Caki2 (cell line): ENCODE results near the gene DGKH. TPM values are rescaled to one million over a fixed set of nuclear protein-coding genes. Genes with fewer than 3 reads are reported as not detected.
"Not testable (repeated sequence)": the region's sequence is repeated elsewhere in the genome, so short reads cannot be mapped to it uniquely, and the experiment has no call there.

ENCODE experiments used
- DNase-seq: peaks from one replicate; pipeline ENCODE4 v3.0.0-alpha.2; 2015; ENCODE audit warnings: low read depth
- in situ Hi-C: cut with HindIII; loops from 2 replicates; pipeline ENCODE4 v1.10.0; 2016; ENCODE audit warnings: low sequenced_read_pairs, low pct_unique_long_range_greater_than_20kb, mixed read lengths
- total RNA-seq: library from RNA; depleted of rRNA; stranded (reverse); fragments of >200 nt; shearing (Covaris generic); gene quantifications from 2 replicates; pipeline ENCODE4 v1.2.3, GENCODE V29; 2014; ENCODE audit warnings: low replicate concordance

Gene DGKH
- total RNA-seq, 1 experiment from 2014 or later: 1.9 TPM

DNA sequence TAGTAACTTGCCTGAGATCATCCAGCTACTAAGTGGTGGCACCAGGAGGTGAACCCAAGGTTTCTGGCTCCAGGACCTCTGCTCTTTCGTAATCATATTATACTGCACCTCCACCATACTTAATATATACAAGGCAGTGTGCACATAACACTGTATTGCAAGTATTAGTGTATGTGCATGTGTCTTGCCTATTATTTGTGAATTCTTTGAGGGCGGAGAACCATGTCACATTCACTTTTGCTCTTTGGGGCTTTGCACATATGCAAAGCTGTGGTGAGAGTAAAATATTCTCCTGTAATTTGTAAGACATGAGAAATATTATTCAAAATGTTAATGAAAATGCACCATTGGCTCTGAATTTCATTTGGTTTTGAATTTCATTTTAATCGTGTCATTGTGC is 78.6 kb downstream of the DGKH start:
- DNase-seq: no peak
- in situ Hi-C loops: no loop called here

DNA sequence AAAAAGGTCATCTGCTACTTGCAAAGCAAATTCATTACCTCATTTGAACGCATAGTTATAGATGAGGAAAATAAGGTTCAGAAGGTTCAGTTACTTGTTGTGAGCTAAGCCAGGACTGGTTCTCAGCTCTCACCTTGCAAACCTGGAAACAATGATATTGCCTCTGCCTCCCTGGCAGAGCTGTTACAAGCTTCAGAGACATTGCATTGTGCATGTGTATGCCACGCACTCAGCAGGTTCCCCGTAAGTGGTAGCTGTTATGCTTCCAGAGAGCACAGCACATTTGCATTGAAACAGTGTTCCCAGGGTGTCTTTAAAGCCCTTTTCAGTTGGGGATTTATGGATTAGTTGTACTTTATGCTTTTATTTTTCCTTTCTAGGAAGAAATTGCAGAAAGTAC is 80.6 kb downstream of the DGKH start:
- in situ Hi-C loops: no loop called here
- no peak for DNase-seq

DNA sequence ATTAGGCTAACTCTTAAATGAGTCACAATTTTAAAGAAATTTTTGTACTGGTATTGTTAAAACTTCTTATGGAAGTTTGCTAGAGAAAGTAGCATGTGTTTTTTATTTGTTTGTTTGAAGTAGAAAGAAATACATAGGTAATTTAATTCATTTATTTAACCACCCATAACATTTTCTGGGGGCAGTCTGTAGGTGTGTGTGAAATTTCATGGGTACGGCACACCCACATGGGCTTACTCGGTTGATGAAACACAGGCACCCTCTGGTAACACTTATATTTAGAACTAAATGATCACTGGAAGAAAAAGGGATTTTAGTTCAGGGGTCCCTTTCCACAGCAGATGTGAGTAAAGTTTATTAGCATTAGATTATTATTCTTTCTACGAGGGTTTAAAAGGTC is 88.1 kb downstream of the DGKH start:
- no peak for DNase-seq
- in situ Hi-C loops: no loop called here

DNA sequence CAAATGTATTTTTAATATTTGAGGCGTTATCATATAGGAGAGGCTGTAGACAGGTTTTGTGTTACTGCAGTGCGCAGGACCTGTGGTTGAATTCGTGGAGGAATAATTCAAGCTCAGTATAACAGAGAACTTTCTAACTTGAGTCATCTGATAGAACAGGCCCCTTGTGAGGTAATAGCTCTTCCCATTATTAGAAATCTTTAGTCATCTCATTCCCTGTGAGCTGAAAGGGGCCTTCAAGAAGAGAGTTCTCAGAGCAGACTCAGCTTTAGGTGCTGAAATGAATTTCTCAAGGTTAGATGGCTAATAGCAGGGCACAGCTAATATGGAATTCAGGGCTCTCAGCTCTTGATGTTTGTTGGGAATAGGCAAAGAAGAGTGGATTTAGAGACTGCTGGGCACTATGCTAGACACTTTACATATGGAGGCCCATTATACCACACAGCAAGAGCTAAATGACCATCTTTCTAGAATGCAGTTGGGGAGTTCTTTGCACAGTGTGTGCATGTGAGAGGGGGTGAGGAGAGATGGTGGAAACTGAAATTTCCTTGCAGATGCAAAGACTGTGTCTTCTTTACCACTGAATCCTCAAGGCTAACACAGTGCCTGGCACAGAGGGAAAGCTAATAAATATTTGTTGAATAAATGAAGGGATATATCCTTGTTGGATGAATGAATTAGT is 89.5 kb downstream of the DGKH start:
- no peak for DNase-seq
- in situ Hi-C loops: no loop called here

DNA sequence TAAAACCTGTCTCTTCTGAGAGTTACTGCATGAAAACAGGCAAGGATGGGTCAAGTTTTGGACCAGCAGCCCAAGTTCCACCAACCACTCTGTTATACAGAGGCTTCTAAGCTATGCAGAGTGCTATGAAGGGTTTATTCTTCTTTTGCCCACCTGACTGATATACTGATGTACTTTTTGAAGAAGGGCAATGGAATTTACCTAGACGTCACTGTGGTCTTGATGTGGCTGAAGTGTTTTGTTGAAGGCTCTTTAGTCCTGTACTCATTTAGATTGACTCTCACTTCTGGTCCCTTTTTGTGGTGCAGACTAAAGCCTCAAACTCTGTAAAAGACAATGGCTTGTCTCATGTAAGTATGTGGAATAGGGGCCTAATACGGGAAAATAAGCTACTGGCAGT is 92.0 kb downstream of the DGKH start:
- no peak for DNase-seq
- in situ Hi-C loops: no loop called here

DNA sequence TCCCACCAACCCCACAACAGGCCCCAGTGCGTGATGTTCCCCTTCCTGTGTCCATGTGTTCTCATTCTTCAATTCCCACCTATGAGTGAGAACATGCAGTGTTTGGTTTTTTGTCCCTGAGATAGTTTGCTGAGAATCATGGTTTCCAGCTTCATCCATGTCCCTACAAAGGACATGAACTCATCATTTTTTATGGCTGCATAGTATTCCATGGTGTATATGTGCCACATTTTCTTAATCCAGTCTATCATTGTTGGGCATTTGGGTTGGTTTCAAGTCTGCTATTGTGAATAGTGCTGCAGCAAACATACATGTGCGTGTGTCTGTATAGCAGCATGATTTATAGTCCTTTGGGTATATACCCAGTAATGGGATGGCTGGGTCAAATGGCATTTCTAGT is 92.6 kb downstream of the DGKH start:
- in situ Hi-C loops, DNase-seq: not testable (repeated sequence)

DNA sequence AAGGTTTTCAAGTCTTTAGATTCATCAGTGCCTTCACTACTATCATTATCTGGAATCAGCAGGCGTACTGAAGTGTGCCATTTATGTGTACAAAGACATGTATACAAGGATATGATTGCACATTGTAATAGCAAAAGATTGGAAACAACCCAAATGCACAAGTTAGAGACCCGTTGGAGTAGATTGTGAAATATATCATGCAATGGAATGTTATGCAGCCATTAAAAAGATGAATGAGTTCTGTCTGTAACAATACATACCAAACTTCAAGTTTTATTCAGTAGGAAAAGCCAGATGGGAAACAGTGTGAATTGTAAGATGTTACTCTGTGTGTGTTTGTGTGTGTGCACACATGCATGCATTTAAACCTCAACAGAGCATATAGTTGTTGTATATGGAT is 97.9 kb downstream of the DGKH start:
- no peak for DNase-seq
- in situ Hi-C loops: no loop called here

DNA sequence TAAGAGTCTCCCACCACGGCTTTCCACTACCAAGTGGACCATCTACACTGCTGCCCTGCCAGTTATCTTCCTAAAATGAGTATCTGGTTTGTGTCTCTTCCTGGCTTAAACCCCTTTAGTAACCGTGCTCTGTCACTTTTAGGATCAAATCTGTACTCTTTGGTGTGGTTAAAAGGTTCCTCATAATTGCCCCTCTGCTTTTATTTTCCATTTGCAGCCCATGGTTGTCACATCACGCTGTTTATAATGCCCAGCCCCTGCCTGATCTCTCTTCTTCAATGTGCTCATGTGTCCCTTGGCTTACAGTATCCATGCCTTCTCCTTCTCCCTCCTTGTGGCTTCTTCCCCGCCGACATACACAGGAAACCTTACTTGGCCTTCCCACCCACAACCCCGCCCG is 100.1 kb downstream of the DGKH start:
- DNase-seq: no peak
- in situ Hi-C loops: no loop called here

DNA sequence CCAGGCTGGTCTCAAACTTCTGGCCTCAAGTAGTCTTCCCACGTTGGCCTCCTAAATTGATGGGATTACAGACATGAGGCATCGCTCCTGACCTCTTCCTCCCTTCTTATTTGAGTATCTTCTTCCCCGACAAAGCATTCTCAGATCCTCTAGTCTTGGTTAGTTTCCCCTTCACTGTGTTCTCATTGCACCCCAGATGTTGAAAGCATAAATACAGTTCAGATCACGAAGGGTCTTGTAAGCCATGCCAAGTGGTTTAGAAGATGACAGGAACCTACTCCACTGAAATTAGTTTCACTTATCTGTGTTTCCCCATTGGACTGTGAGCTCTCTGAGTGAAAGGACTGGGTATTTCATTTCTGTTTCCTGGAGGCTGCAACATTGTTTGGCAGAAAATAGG is 100.7 kb downstream of the DGKH start:
- in situ Hi-C loops: no loop called here
- DNase-seq: no peak

DNA sequence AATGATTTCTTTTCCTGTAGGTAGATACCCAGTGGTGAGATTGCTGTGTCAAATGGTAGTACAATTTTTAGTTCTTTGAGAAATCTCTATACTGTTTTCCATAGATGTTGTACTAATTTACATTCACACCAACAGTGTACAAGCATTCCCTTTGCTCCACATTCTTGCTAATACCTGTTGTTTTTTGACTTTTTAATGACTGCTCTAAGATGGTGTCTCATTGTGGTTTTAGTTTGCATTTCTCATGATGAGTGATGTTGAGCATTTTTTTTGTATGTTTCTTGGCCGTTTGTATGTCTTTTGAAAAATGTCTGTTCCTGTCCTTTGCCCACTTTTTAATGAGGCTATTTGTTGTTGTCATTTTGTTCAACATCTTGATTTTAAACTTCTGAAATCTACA is 103.3 kb downstream of the DGKH start:
- in situ Hi-C loops: no loop called here
- no peak for DNase-seq

DNA sequence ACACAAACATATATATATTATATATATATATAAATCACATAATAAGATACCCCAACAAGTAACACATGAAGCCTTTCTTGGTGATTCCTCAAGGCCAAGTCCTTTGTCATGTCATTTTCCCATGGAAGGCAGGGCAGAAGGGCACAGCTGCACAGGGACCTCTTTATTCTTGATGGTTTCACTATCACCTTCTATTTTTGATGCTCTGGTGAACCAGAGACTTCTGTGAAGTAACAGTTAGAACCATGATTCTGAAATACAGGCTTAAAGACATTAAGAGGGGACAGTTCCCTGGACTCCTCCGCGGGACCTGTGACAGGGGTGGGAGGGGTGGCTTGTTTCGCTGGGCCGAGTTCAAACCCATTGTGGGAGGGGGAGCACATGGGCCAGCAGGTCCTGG is 104.0 kb downstream of the DGKH start:
- DNase-seq: no peak
- in situ Hi-C loops: no loop called here

DNA sequence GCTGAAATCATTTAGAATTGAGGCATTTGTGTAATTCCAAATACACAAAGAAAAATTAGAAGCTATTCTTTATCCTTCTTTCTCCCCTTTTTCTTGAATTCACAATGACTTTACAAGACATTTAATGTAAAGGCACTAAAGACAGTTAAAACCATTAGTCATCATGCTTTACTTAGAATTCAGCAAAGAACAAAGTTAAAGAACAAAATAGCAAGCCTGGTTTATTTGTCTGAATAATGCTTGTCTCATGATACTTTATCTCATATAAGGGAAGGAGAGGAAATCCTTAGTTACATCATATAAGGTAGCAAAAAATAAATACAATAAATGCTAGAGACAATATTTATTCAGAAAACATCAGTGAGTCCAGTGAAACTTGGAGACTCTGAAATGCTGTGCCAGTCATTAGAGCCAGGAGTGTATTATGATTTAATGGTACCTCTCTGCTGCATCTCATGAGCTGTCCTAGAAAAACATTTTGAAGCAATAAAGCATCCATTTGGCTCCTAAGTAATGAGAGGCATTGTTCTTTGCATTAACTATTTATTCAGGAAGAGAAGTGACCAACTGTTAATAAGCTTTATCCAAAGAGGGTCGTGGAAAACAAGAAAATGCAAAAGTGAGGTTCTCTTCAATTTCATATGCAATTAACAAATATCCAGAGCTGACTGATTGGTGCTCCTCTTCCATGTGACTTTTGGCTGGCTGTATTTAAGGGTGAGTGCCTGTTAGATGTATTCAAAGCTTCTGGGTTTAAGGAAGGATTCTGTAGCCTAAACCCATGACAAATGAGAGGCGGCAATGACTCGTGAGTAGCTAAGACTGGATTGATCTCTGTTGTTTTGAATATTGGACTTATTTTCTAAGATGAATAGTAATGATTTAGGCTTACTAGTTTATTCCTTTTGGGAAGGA is 105.0 kb downstream of the DGKH start:
- peak; percentile 38 for DNase-seq
- in situ Hi-C loops: no loop called here

DNA sequence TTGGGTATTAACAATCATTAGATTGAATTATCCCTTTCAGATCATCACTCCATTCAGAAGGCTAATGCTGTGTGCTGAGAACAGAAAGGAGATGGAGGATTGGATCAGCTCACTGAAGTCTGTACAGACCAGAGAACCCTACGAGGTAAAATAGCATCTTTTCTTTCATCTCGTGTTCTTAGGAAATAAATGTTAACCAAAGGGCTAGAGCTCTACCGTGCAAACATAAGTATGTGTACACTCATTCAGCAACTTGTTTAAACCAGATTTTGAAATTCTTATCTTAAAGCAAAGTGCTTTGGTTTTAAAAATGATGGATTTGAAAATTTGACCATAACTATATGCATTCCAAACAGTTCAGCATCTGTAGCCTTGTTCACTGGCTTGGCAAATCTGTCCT is 106.8 kb downstream of the DGKH start:
- in situ Hi-C loops: no loop called here
- no peak for DNase-seq

DNA sequence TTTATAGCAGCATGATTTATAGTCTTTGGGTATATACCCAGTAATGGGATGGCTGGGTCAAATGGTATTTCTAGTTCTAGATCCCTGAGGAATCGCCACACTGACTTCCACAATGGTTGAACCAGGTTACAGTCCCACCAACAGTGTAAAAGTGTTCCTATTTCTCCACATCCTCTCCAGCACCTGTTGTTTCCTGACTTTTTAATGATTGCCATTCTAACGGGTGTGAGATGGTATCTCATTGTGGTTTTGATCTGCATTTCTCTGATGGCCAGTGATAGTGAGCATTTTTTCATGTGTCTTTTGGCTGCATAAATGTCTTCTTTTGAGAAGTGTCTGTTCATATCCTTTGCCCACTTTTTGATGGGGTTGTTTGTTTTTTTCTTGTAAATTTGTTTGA is 114.9 kb downstream of the DGKH start:
- in situ Hi-C loops, DNase-seq: not testable (repeated sequence)

DNA sequence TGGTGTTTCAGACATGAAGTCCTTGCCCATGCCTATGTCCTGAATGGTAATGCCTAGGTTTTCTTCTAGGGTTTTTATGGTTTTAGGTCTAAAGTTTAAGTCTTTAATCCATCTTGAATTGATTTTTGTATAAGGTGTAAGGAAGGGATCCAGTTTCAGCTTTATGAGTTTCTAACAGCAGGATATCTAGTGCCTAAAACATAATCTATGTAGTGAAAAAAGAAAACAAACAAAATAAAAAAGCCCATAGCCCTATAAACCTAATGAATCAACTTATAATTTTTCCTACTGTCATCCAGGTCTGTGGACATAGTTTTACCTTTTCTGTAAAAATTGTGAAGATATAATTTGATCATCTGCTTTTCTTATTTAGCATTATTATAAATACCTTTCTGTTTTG is 115.5 kb downstream of the DGKH start:
- in situ Hi-C loops: not testable (repeated sequence)

DNA sequence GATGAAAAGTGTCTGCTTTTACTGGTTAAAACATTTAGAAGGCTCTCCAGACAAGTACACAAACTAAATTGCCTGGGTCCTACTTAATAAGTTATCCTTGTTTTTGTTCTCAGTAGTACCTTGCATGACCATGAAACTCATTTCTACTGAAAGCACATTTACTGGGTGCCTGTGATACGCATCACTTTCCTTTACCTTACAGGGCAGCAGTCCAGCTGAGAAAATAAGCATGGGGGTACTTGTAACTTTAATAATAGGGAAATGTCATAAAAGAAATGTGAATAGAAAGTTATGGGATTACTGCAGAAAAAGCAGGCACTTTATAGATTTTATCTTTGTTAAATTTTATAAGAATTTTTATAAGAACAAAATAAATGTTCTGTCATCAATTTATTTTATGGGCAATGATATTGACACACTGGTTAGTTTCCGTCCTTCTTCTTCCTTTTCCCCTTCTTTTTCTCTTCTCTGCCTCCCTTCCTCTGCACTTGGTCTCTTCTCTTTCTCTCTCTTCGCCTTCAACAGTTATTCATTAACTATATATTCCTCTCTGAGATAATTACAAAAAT is 116.2 kb downstream of the DGKH start:
- DNase-seq: no peak
- in situ Hi-C loops: no loop called here

More for the DNA sequence above, 115.5 kb downstream of the DGKH start:
- DNase-seq: not testable (repeated sequence)

DNA sequence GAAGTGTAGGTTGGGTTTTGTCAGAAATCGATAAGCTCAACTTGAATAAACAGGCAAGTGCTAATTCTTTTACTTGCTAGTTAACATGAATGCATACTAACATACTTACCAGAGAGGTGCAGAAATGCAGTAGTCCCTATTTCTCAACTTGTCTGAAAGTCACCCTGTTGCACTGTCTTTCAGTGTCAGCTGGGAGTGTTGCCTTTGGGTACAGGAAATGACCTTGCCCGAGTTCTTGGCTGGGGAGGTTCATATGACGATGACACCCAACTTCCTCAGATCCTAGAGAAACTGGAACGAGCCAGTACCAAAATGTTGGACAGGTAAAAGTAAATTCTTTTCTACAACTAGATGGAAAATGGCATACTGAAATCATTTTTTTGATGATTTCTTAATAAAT is 120.0 kb downstream of the DGKH start:
- in situ Hi-C loops: no loop called here
- DNase-seq: no peak

DNA sequence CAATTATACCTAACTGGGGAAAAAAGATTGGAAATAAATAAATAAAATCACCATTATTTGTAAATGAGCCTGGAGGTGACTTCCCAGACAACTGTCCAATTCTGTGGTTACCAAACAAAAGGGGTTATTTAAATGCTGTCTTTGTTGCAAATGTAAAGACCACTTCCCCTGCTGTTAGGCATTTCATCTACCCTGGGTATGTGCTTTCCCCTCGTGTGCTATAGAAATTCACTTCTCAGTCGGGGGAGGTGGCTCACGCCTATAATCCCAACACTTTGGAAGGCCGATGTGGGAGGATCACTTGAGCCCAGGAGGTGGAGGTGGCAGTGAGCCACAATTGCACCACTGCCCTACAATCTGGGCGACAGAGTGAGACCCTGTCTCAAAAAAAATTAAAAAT is 121.6 kb downstream of the DGKH start:
- no peak for DNase-seq
- in situ Hi-C loops: no loop called here

DNA sequence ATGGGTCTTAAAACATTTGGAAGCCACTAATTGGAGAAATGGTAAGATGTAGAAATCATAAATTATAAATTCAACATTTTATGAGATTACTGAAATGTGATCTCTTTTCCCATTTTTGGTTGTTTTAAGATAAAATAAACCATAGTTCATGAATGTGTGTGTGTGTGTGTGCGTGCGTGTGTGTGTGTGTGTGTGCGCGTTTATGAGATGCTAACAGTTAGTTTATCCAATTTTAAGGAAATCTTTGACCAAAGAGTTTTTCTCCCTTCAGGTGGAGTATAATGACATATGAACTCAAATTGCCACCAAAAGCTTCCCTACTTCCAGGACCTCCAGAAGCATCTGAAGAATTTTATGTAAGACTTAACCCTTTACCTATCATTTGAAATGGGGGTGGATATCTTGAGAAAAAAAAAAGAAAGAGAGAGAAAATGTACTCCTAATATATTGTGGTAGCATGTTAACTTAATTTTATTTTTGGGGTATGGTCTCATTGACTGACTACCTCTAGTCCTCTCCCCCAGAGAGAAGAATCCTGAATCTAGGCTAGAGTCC is 125.4 kb downstream of the DGKH start:
- DNase-seq: no peak
- in situ Hi-C loops: no loop called here
